WTC11 (cell line): ENCODE results near the gene RBP5. TPM values are rescaled to one million over a fixed set of nuclear protein-coding genes. Genes with fewer than 3 reads are reported as not detected.

Experiments
- ATAC-seq: fragments of 200-7000 bp; cut with Tn5 transposase; 2 replicates; pipeline ENCODE4 v1.10.0; 2021; ENCODE audit warnings: mild to moderate bottlenecking, moderate library complexity
- CTCF ChIA-PET: fragments of 300-600 bp; sonication (Branson Sonifier 250); formaldehyde crosslinking; loops from one replicate; lab custom pipeline; 2021; ENCODE audit warnings: antibody characterized with exemption; lab: Charles Lee
- POLR2A ChIA-PET: fragments of 350-600 bp; sonication (Branson Sonifier 250); formaldehyde crosslinking; loops from one replicate; lab custom pipeline; 2021; ENCODE audit warnings: antibody characterized with exemption; lab: Charles Lee
- DNase-seq: peaks from one replicate; pipeline ENCODE4 v3.0.0; 2021; ENCODE audit warnings: low spot score
- H3K27ac Mint-ChIP-seq: 2 replicates; pipeline ENCODE4 v1.8.0; 2021; ENCODE audit warnings: mixed read lengths
- H3K27me3 Mint-ChIP-seq: 2 replicates; pipeline ENCODE4 v1.8.0; 2021; ENCODE audit warnings: low read depth, mild to moderate bottlenecking, moderate library complexity, mixed read lengths
- H3K36me3 Mint-ChIP-seq: 2 replicates; pipeline ENCODE4 v1.8.0; 2021; ENCODE audit warnings: mixed read lengths
- H3K4me1 Mint-ChIP-seq: 2 replicates; pipeline ENCODE4 v1.8.0; 2022; ENCODE audit warnings: mixed read lengths
- H3K4me3 Mint-ChIP-seq: 2 replicates; pipeline ENCODE4 v1.8.0; 2021; ENCODE audit warnings: mild to moderate bottlenecking, moderate library complexity, mixed read lengths
- H3K9me3 Mint-ChIP-seq: 2 replicates; pipeline ENCODE4 v1.8.0; 2021; ENCODE audit warnings: mixed read lengths
- ARID4B ChIP-seq: sonication (generic); formaldehyde crosslinking; IDR thresholded peaks from 2 replicates; pipeline ENCODE4 v1.8.0; 2023; ENCODE audit warnings: missing genetic modification reagents, mild to moderate bottlenecking, borderline replicate concordance
- ATF3 ChIP-seq: sonication (generic); formaldehyde crosslinking; conservative IDR thresholded peaks from 2 replicates; pipeline ENCODE4 v1.8.1; 2022; ENCODE audit warnings: mild to moderate bottlenecking, missing genetic modification reagents
- E2F4 ChIP-seq: sonication (generic); formaldehyde crosslinking; IDR thresholded peaks from 2 replicates; pipeline ENCODE4 v1.8.1; 2022; ENCODE audit warnings: low read depth, mild to moderate bottlenecking, moderate library complexity, missing genetic modification reagents, borderline replicate concordance
- E2F5 ChIP-seq: sonication (generic); formaldehyde crosslinking; IDR thresholded peaks from 2 replicates; pipeline ENCODE4 v1.8.1; 2022; ENCODE audit warnings: mild to moderate bottlenecking, moderate library complexity, missing genetic modification reagents
- EMX1 ChIP-seq: fragments of 250-450 bp; sonication (Bioruptor Pico); IDR thresholded peaks from 2 replicates; pipeline ENCODE4 v1.8.0; 2021; ENCODE audit warnings: mild to moderate bottlenecking
- NR1H2 ChIP-seq: sonication (generic); formaldehyde crosslinking; IDR thresholded peaks from 2 replicates; pipeline ENCODE4 v1.9.0; 2021; ENCODE audit warnings: mild to moderate bottlenecking, moderate library complexity, missing genetic modification reagents
- NR2C2 ChIP-seq: sonication (generic); formaldehyde crosslinking; IDR thresholded peaks from 2 replicates; pipeline ENCODE4 v1.8.0; 2022; ENCODE audit warnings: mild to moderate bottlenecking, missing genetic modification reagents
- OVOL2 ChIP-seq: fragments of 250-450 bp; sonication (Bioruptor Pico); IDR thresholded peaks from 2 replicates; pipeline ENCODE4 v1.9.0; 2021; ENCODE audit warnings: mild to moderate bottlenecking, borderline replicate concordance
- PRDM15 ChIP-seq: sonication (generic); formaldehyde crosslinking; IDR thresholded peaks from 2 replicates; pipeline ENCODE4 v1.8.0; 2022; ENCODE audit warnings: missing genetic modification reagents
- PRRX2 ChIP-seq: fragments of 250-450 bp; sonication (Bioruptor Pico); IDR thresholded peaks from 2 replicates; pipeline ENCODE4 v1.8.0; 2021; ENCODE audit warnings: mild to moderate bottlenecking
- RORB ChIP-seq: fragments of 250-450 bp; sonication (Bioruptor Pico); IDR thresholded peaks from 2 replicates; pipeline ENCODE4 v1.9.0; 2021; ENCODE audit warnings: mild to moderate bottlenecking
- TCF7 ChIP-seq: sonication (generic); formaldehyde crosslinking; IDR thresholded peaks from 2 replicates; pipeline ENCODE4 v1.8.0; 2022; ENCODE audit warnings: mild to moderate bottlenecking, low read depth, missing genetic modification reagents, moderate library complexity
- ZNF423 ChIP-seq: fragments of 250-450 bp; sonication (Bioruptor Pico); IDR thresholded peaks from 2 replicates; pipeline ENCODE4 v2.1.2; 2022; ENCODE audit warnings: mild to moderate bottlenecking, moderate library complexity
- total RNA-seq: library from RNA; stranded (reverse); gene quantifications from 3 replicates; pipeline ENCODE4 v1.2.3, GENCODE V29; 2021

Gene RBP5
- total RNA-seq, 1 experiment from 2014 or later: 4.1 TPM

- no peak overlapping the region for H3K4me3 Mint-ChIP-seq
- no peak for TF ChIP-seq ATF3
- no peak for TF ChIP-seq ZNF423 (CRISPR knock-in tag)
- TF ChIP-seq OVOL2: no peak
- no peak for TF ChIP-seq E2F4 (CRISPR knock-in tag)
- TF ChIP-seq NR2C2 (CRISPR knock-in tag): no peak
- no peak for TF ChIP-seq NR1H2 (CRISPR knock-in tag)
- no peak for TF ChIP-seq E2F5 (CRISPR knock-in tag)
- TF ChIP-seq EMX1 (CRISPR knock-in tag): no peak
- ATAC-seq: no peak
- ChIA-PET POLR2A (interaction anchor here (0.6 kb wide), 1 partner anchor 228 kb away, joined by 3 read pairs; no protein-coding TSS in a partner anchor), CTCF (interaction anchor here (1.1 to 2.3 kb wide), 4 partner anchors 8 to 99 kb away, joined by 3 to 15 read pairs (median 8); no protein-coding TSS in a partner anchor)
- H3K9me3 Mint-ChIP-seq: no peaks in the 10 kb centered on the region
- peaks cover 8% of the 10 kb centered on the region for H3K36me3 Mint-ChIP-seq
- H3K27ac Mint-ChIP-seq: no peak overlapping the region
- no peaks in the 10 kb centered on the region for H3K4me1 Mint-ChIP-seq
- no peak for DNase-seq
- no peaks in the 10 kb centered on the region for H3K27me3 Mint-ChIP-seq
Observed at GRCh38 chr12:7152818-7153217, 24.1 kb upstream of the RBP5 start.

- CTCF ChIA-PET: interaction anchor here (0.7 kb wide), 1 partner anchor 15 kb away, joined by 3 read pairs; no protein-coding TSS in a partner anchor
- H3K9me3 Mint-ChIP-seq: no peaks in the 10 kb centered on the region
Observed at GRCh38 chr12:7151532-7151931, 22.8 kb upstream of the RBP5 start.

GRCh38 chr12:7150841-7151240 lies 22.2 kb upstream of the RBP5 start:
- Mint-ChIP-seq H3K4me1 (no peaks in the 10 kb centered on the region), H3K27ac (no peak overlapping the region), H3K36me3 (peaks cover 8% of the 10 kb centered on the region), H3K9me3 (no peaks in the 10 kb centered on the region), H3K4me3 (no peak overlapping the region), H3K27me3 (no peaks in the 10 kb centered on the region)
- DNase-seq: no peak
- no peak for ATAC-seq
- ChIA-PET POLR2A (no interaction called here), CTCF (no interaction called here)
- TF ChIP-seq E2F5 (CRISPR knock-in tag) (no peak), EMX1 (CRISPR knock-in tag) (no peak), E2F4 (CRISPR knock-in tag) (no peak), TCF7 (CRISPR knock-in tag) (no peak), RORB (CRISPR knock-in tag) (no peak), ARID4B (CRISPR knock-in tag) (no peak)

More at GRCh38 chr12:7151532-7151931, 22.8 kb upstream of the RBP5 start:
- no peak for ATAC-seq
- Mint-ChIP-seq H3K27ac (no peak overlapping the region), H3K4me3 (no peak overlapping the region), H3K27me3 (no peaks in the 10 kb centered on the region), H3K4me1 (no peaks in the 10 kb centered on the region), H3K36me3 (peaks cover 8% of the 10 kb centered on the region)
- POLR2A ChIA-PET: no interaction called here
- DNase-seq: no peak
- TF ChIP-seq PRRX2 (CRISPR knock-in tag) (no peak), ATF3 (no peak), PRDM15 (CRISPR knock-in tag) (no peak)
